Measurements from ENCODE around the gene EHBP1L1.
"Not testable (repeated sequence)": the region's sequence is repeated elsewhere in the genome, so short reads cannot be mapped to it uniquely, and the experiment has no call there.

The EHBP1L1 gene

DNA sequence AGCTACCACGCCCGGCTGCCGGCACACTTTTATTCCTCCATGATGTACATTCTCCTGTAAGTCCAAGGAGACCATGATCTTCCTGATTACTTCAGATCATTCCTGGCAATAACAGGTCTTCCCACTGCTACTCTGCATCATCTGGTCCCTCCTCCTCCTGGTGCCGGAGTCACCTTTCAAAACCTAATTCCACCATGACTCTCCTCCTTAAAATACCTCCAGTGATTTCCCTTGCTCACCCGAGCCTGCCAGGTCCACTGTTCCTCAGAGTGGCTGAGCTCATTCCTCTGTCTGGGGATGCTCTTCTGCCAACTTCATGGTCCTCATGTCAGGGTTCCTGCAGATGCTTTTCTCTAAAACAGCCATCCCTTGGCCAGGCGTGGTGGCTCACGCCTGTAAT, 13.8 kb upstream of the EHBP1L1 start:
- peaks cover 12 to 18% of the 10 kb centered on the region in 2 experiments for H3K4me1 ChIP-seq (ENCODE audit: control insufficient read depth in 1 of 2, insufficient read depth in 1 of 2, low read depth in 1 of 2, low read length in 1 of 2)
- TF ChIP-seq, protein P1, sequence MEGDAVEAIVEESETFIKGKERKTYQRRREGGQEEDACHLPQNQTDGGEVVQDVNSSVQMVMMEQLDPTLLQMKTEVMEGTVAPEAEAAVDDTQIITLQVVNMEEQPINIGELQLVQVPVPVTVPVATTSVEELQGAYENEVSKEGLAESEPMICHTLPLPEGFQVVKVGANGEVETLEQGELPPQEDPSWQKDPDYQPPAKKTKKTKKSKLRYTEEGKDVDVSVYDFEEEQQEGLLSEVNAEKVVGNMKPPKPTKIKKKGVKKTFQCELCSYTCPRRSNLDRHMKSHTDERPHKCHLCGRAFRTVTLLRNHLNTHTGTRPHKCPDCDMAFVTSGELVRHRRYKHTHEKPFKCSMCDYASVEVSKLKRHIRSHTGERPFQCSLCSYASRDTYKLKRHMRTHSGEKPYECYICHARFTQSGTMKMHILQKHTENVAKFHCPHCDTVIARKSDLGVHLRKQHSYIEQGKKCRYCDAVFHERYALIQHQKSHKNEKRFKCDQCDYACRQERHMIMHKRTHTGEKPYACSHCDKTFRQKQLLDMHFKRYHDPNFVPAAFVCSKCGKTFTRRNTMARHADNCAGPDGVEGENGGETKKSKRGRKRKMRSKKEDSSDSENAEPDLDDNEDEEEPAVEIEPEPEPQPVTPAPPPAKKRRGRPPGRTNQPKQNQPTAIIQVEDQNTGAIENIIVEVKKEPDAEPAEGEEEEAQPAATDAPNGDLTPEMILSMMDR (IDR thresholded peaks at IDR 0.05) = no peak

GRCh38 chr11:65562788-65563187, 13.1 kb upstream of the EHBP1L1 start:
- H3K27ac ChIP-seq = no peak overlapping the region
- no peak overlapping the region for H3K4me3 ChIP-seq (ENCODE audit: low read depth in 1 of 2, low read length in 1 of 2)
- TF ChIP-seq, protein P1 (IDR thresholded peaks at IDR 0.05) = no peak
- H3K27me3 ChIP-seq = peaks cover 50% of the 10 kb centered on the region
- H3K4me1 ChIP-seq (ENCODE audit: control insufficient read depth in 1 of 2, insufficient read depth in 1 of 2, low read depth in 1 of 2, low read length in 1 of 2) = peaks cover 12 to 18% of the 10 kb centered on the region in 2 experiments
- H3K36me3 ChIP-seq = no peaks in the 10 kb centered on the region
- no peaks in the 10 kb centered on the region for H3K9me3 ChIP-seq

More for the DNA sequence above, 13.8 kb upstream of the EHBP1L1 start:
- H3K27me3 ChIP-seq = peaks cover 58% of the 10 kb centered on the region
- H3K27ac ChIP-seq = no peak overlapping the region
- H3K36me3 ChIP-seq = no peaks in the 10 kb centered on the region
- H3K9me3 ChIP-seq = no peaks in the 10 kb centered on the region
- H3K4me3 ChIP-seq (ENCODE audit: low read depth in 1 of 2, low read length in 1 of 2) = no peak overlapping the region

DNA sequence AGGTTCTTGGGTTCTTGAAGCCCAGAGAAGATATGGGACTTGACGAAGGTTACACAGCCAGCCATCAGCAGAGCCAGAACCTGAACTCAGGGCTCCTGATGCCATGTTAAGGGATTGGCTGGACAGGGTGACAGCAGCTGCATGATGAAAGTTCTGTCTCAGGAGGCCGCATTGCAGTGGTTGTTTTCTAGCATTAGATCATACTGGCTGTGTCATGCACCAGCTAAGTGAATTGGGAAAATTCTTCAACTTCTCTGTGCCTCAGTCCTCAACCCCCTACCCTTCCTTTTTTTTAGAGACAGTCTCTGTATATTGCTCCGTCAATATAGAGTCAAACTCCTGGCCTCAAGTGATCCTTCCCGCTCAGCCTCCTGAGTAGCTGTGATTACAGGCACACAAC, 12.3 kb upstream of the EHBP1L1 start:
- TF ChIP-seq, protein P1 (IDR thresholded peaks at IDR 0.05) = no peak
- no peaks in the 10 kb centered on the region for H3K9me3 ChIP-seq
- peaks cover 12 to 15% of the 10 kb centered on the region in 2 experiments for H3K4me1 ChIP-seq (ENCODE audit: control insufficient read depth in 1 of 2, insufficient read depth in 1 of 2, low read depth in 1 of 2, low read length in 1 of 2)
- H3K27ac ChIP-seq = no peak overlapping the region
- H3K27me3 ChIP-seq = peaks cover 42% of the 10 kb centered on the region
- no peak overlapping the region for H3K4me3 ChIP-seq (ENCODE audit: low read depth in 1 of 2, low read length in 1 of 2)
- H3K36me3 ChIP-seq = no peaks in the 10 kb centered on the region

GRCh38 chr11:65564879-65565559, 10.8 kb upstream of the EHBP1L1 start:
- not testable (repeated sequence) for H3K4me3 ChIP-seq (ENCODE audit: low read depth in 1 of 2, low read length in 1 of 2); H3K36me3 ChIP-seq; H3K9me3 ChIP-seq; H3K27ac ChIP-seq
- H3K27me3 ChIP-seq = peaks cover 28% of the 10 kb centered on the region
- H3K4me1 ChIP-seq (ENCODE audit: control insufficient read depth in 1 of 2, insufficient read depth in 1 of 2, low read depth in 1 of 2, low read length in 1 of 2) = peaks cover 19 to 23% of the 10 kb centered on the region in 2 experiments

GRCh38 chr11:65565624-65566453, 10.0 kb upstream of the EHBP1L1 start:
- Histone ChIP-seq H3K27me3 (peaks cover 20% of the 10 kb centered on the region), H3K27ac (no peak overlapping the region), H3K4me3 (ENCODE audit: low read depth in 1 of 2, low read length in 1 of 2) (no peak overlapping the region), H3K36me3 (no peaks in the 10 kb centered on the region), H3K4me1 (ENCODE audit: control insufficient read depth in 1 of 2, insufficient read depth in 1 of 2, low read depth in 1 of 2, low read length in 1 of 2) (peaks cover 25 to 29% of the 10 kb centered on the region in 2 experiments), H3K9me3 (no peaks in the 10 kb centered on the region)
- TF ChIP-seq, protein P1 (IDR thresholded peaks at IDR 0.05) = no peak

Data from neutrophil (primary cell).